ENCODE data around the gene DNPH1. TPM values are rescaled to one million over a fixed set of nuclear protein-coding genes. Genes with fewer than 3 reads are reported as not detected.

Gene DNPH1
- total and polyA plus RNA-seq, 2 of the 8 experiments (the other 6 are each of a cell fraction or from before 2014, with no cell fraction given): 33.9 to 134 TPM

GRCh38 chr6:43264599-43265145 is 35.4 kb upstream of the DNPH1 start (continued):
- TF ChIP-seq NANOG (IDR thresholded peaks at IDR 0.05; ENCODE audit: insufficient read depth, low read depth, low read length, poor library complexity, severe bottlenecking) (no peak), RXRA (IDR thresholded peaks at IDR 0.05; ENCODE audit: insufficient read depth, low read depth, low read length) (no peak), TCF12 (IDR thresholded peaks at IDR 0.05; ENCODE audit: low read depth, low read length) (no peak), KDM1A (IDR thresholded peaks at IDR 0.05; ENCODE audit: borderline replicate concordance, low read length) (no peak), BRCA1 (IDR thresholded peaks at IDR 0.05; ENCODE audit: low read depth, low read length) (no peak)
